ENCODE measurements around the gene CYFIP2. TPM values are rescaled to one million over a fixed set of nuclear protein-coding genes. Genes with fewer than 3 reads are reported as not detected.

The CYFIP2 gene
- total and polyA plus RNA-seq, 10 of the 15 experiments (the other 5 are each of a cell fraction or from before 2014, with no cell fraction given), result 43.4 to 173 (median 96.0) TPM

GRCh38 chr5:157381746-157382145 is 115.8 kb downstream of the CYFIP2 start:
- BruUV-seq (replicated peaks), result no TSS peak
- no peak for DNase-seq (ENCODE audit: low read depth, low spot score)
- Histone ChIP-seq H2AFZ (ENCODE audit: control insufficient read depth, low read depth, low read length) (no peak overlapping the region), H3K4me2 (ENCODE audit: control insufficient read depth, insufficient read depth) (no peak overlapping the region), H3K79me2 (ENCODE audit: control insufficient read depth, insufficient read depth, low read length) (no peaks in the 10 kb centered on the region), H3K9me3 (replicated peaks; ENCODE audit: control insufficient read depth, insufficient read depth, low read length) (no peaks in the 10 kb centered on the region), H3K27ac (ENCODE audit: control insufficient read depth, insufficient read depth) (no peak overlapping the region), H3K27me3 (replicated peaks in 1 of 2; ENCODE audit: control insufficient read depth in 2 of 2, insufficient read depth in 2 of 2, low read length in 1 of 2) (no peaks in the 10 kb centered on the region), H3K9ac (ENCODE audit: control insufficient read depth, insufficient read depth, low read length) (no peak overlapping the region), H3K4me3 (no peak overlapping the region), H4K20me1 (ENCODE audit: control insufficient read depth, insufficient read depth) (no peaks in the 10 kb centered on the region), H3K4me1 (ENCODE audit: control insufficient read depth, insufficient read depth, low read length) (no peaks in the 10 kb centered on the region), H3K36me3 (ENCODE audit: control insufficient read depth in 2 of 2, insufficient read depth in 2 of 2, low read length in 1 of 2) (peaks cover 11 to 22% of the 10 kb centered on the region in 2 experiments)
- WGBS (ENCODE audit: insufficient coverage, insufficient replicate concordance, low lambda C conversion rate, missing lambda C conversion rate), result 92% methylated on average over 4 of the region's 4 CpGs
- ChIA-PET SMC1A (ENCODE audit: uncharacterized antibody, unreplicated experiment) (no interaction called here), POLR2A (no interaction called here), RAD21 (ENCODE audit: unreplicated experiment) (no interaction called here), CTCF (interaction anchor here (0.6 to 0.9 kb wide), 2 partner anchors 48 to 90 kb away, joined by 3 read pairs; no protein-coding TSS in a partner anchor)
- FAIRE-seq, result no peak
- no peak for ATAC-seq
- intact Hi-C loops (cut with micrococcal nuclease; ENCODE audit: unreplicated experiment), result no loop called here
- in situ Hi-C loops (cut with MboI), result no loop called here
- TF ChIP-seq RAD51 (IDR thresholded peaks at IDR 0.05), result no peak
- no peak for TF ChIP-seq SREBF1 (IDR thresholded peaks at IDR 0.05; ENCODE audit: low read length)
- no peak for TF ChIP-seq ZBED1 (IDR thresholded peaks at IDR 0.05; ENCODE audit: borderline replicate concordance)
- TF ChIP-seq SP1 (IDR thresholded peaks at IDR 0.05; ENCODE audit: low read depth, low read length), result no peak
- no peak for TF ChIP-seq FOXK2 (IDR thresholded peaks at IDR 0.05)
- no peak for TF ChIP-seq TARDBP (IDR thresholded peaks at IDR 0.05; ENCODE audit: borderline replicate concordance)
- TF ChIP-seq REST (IDR thresholded peaks at IDR 0.05; ENCODE audit: low read depth, low read length), result no peak
- TF ChIP-seq MAX (IDR thresholded peaks at IDR 0.05; ENCODE audit: low read depth, low read length), result no peak
- no peak for TF ChIP-seq EED (IDR thresholded peaks at IDR 0.05; ENCODE audit: low read depth)
- TF ChIP-seq E2F4 (IDR thresholded peaks at IDR 0.05; ENCODE audit: low read depth, low read length), result no peak
- TF ChIP-seq ATF2 (IDR thresholded peaks at IDR 0.05; ENCODE audit: low read length), result no peak
- no peak for TF ChIP-seq WRNIP1 (IDR thresholded peaks at IDR 0.05; ENCODE audit: borderline replicate concordance, low read depth, low read length)
- no peak for TF ChIP-seq TBL1XR1 (IDR thresholded peaks at IDR 0.05; ENCODE audit: low read depth, low read length)
- no peak for TF ChIP-seq ZNF24 (IDR thresholded peaks at IDR 0.05)
- no peak for TF ChIP-seq SKIL (IDR thresholded peaks at IDR 0.05; ENCODE audit: low read depth, poor library complexity, severe bottlenecking)
- no peak for TF ChIP-seq POLR2AphosphoS2 (IDR thresholded peaks at IDR 0.05; ENCODE audit: low read depth, low read length)
